ENCODE results near the gene HEG1. TPM values are rescaled to one million over a fixed set of nuclear protein-coding genes. Genes with fewer than 3 reads are reported as not detected.
A peak's percentile ranks its signal among the peaks of the same experiment; 100 is the strongest.

The HEG1 gene
- total RNA-seq, 4 donors from 2014 or later = 47.8 to 91.7 (median 76.8) TPM

DNA sequence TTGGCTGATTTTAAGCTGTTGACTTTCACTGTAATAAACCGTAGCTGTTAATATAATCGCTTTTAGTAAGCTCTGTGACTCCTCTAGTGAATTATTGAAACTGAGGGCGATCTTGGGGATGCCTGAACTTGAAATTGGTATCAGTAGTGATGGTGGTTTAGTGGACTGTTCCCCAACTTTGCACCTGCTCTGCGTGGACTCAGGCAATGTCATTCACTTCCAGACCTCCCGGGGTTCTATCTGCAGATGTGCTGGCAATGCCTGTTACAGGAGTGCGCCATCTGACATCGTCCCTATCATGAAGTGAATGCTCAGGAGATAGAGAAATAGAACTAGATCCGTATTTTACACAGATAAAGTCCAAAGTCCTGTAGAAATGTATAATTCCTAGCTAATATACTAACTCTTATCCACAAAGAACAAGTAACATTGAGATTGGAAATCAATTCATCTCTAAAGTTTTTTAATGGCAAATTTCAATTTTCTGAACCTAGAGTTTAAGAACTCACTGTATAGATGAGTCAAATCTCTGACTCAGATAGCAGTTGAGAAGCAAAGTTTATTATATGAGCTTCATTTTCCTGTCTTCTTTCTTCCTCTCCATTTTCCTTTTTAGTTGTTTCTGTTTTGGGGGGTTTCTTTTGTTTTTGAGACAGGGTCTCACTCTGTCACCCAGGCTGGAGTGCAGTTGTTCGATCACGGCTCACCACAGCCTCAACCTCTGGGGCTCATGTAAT is 51.8 kb downstream of the HEG1 start:
- peak overlapping the region; percentile 49 to 72 (median 63) for H3K27ac ChIP-seq (replicated peaks in 1 of 4)
- intact Hi-C loops (cut with DNase I) = loop anchor here (5.0 kb wide), 1 partner anchor 43 kb away; no protein-coding TSS in a partner anchor
- H3K4me3 ChIP-seq = no peak overlapping the region
- no peaks in the 10 kb centered on the region for H3K9me3 ChIP-seq
- TF ChIP-seq EP300 (IDR thresholded peaks at IDR 0.05) (no peak), POLR2AphosphoS5 (IDR thresholded peaks at IDR 0.05) (no peak), POLR2A (IDR thresholded peaks at IDR 0.05; ENCODE audit: low read depth) (no peak)
- TF ChIP-seq, protein P1, sequence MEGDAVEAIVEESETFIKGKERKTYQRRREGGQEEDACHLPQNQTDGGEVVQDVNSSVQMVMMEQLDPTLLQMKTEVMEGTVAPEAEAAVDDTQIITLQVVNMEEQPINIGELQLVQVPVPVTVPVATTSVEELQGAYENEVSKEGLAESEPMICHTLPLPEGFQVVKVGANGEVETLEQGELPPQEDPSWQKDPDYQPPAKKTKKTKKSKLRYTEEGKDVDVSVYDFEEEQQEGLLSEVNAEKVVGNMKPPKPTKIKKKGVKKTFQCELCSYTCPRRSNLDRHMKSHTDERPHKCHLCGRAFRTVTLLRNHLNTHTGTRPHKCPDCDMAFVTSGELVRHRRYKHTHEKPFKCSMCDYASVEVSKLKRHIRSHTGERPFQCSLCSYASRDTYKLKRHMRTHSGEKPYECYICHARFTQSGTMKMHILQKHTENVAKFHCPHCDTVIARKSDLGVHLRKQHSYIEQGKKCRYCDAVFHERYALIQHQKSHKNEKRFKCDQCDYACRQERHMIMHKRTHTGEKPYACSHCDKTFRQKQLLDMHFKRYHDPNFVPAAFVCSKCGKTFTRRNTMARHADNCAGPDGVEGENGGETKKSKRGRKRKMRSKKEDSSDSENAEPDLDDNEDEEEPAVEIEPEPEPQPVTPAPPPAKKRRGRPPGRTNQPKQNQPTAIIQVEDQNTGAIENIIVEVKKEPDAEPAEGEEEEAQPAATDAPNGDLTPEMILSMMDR (IDR thresholded peaks at IDR 0.05) = no peak
- peaks cover 29 to 98% (median 69%) of the 10 kb centered on the region in 4 donors for H3K36me3 ChIP-seq
- no peaks in the 10 kb centered on the region for H3K27me3 ChIP-seq
- 68% methylated on average over 10 of the region's 10 CpGs for WGBS
- H3K4me1 ChIP-seq = peaks cover 55 to 67% (median 61%) of the 10 kb centered on the region in 4 donors
- no peak for DNase-seq (ENCODE audit: extremely low spot score)

DNA sequence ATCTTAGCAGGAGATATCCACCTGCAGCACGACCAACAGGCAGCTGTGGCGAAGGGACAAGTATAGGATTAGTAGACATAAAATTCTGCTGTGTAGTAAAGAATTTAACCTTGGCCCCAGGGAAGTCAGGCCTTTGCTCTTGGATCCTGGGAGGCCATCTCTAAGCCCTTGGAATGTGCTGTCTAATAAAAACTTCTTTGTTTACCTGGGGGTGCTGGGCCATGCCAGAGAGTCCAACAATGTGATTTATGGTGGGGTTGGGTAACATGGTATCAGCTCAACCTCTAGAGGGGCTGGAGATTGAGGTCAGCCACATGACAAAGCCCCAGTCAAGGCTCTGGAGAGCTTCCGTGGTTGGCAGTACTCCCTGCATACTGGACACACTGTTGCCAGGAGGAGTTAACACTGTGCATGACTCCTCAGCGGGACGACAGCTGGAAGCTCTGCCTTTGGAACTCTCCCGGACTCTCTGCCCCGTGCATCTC is 52.4 kb downstream of the HEG1 start:
- Histone ChIP-seq H3K36me3 (peaks cover 26 to 98% (median 65%) of the 10 kb centered on the region in 4 donors), H3K27me3 (no peaks in the 10 kb centered on the region), H3K9me3 (no peaks in the 10 kb centered on the region), H3K4me1 (peaks cover 59 to 73% (median 67%) of the 10 kb centered on the region in 4 donors), H3K27ac (replicated peaks in 1 of 4) (peak overlapping the region; percentile 49 to 72 (median 63)), H3K4me3 (no peak overlapping the region)
- intact Hi-C loops (cut with DNase I) = loop anchor here (5.0 kb wide), 1 partner anchor 44 kb away; no protein-coding TSS in a partner anchor
- no peak for TF ChIP-seq POLR2A (IDR thresholded peaks at IDR 0.05; ENCODE audit: low read depth)
- TF ChIP-seq EP300 (IDR thresholded peaks at IDR 0.05) = no peak
- TF ChIP-seq, protein P1 (IDR thresholded peaks at IDR 0.05) = no peak
- TF ChIP-seq POLR2AphosphoS5 (IDR thresholded peaks at IDR 0.05) = peak; percentile 37 to 55
- DNase-seq (ENCODE audit: extremely low spot score) = no peak
- WGBS = 34% methylated on average over 7 of the region's 7 CpGs

DNA sequence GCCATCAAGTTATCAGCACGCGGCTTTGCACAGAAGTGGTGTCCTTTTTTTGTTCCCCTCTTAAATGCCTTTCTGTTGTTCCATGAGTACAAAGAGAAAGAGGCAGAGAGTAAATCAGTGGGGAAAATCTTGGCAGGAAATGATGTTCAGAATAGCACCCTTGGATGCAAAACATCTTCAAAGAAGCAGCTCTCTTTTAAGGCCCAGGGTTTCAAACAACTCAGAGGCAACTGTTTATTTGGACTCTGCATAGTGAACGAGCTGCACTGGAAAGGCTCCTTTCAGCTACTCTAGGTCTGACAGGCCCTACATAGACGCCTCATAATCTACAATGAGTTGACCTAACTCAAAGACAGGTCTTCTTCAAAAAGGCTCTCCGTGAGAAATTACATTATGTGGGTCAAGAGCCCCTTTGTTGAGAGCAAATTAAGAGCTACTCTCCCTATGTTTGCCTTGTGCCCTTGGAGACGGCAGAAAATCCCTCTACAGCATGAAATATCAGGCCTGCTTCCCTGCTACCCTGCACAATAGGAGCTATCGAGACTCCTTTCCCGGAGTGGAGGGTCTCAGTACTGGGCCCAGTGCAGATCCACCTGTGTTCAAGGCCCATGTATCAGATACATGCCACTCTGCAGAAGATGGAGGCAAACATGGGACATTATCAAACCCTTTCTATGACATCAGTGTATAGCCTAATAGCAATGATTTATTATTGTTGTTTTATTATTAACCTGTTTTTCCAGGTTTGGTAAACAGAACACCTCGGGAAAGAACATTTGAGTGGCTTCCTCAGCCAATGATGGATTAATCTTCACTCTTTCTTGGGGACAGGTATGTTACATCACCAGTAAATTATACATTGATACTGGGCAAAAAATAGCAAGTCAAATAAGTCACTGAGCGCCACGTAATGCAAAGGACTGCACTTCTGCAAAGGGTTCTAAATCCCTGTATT is 53.1 kb downstream of the HEG1 start:
- H3K27me3 ChIP-seq = no peaks in the 10 kb centered on the region
- TF ChIP-seq, protein P1 (IDR thresholded peaks at IDR 0.05) = no peak
- TF ChIP-seq POLR2A (IDR thresholded peaks at IDR 0.05; ENCODE audit: low read depth) (no peak), EP300 (IDR thresholded peaks at IDR 0.05) (no peak), POLR2AphosphoS5 (IDR thresholded peaks at IDR 0.05) (no peak)
- H3K27ac ChIP-seq (replicated peaks in 1 of 4) = peak overlapping the region; percentile 49 to 72 (median 63)
- intact Hi-C loops (cut with DNase I) = loop anchor here (5.0 kb wide), 1 partner anchor 45 kb away; no protein-coding TSS in a partner anchor
- H3K9me3 ChIP-seq = no peaks in the 10 kb centered on the region
- peaks cover 59 to 78% (median 68%) of the 10 kb centered on the region in 4 donors for H3K4me1 ChIP-seq
- 54% methylated on average over 11 of the region's 11 CpGs for WGBS
- DNase-seq (ENCODE audit: extremely low spot score) = no peak
- no peak overlapping the region for H3K4me3 ChIP-seq
- H3K36me3 ChIP-seq = peaks cover 24 to 98% (median 67%) of the 10 kb centered on the region in 4 donors

DNA sequence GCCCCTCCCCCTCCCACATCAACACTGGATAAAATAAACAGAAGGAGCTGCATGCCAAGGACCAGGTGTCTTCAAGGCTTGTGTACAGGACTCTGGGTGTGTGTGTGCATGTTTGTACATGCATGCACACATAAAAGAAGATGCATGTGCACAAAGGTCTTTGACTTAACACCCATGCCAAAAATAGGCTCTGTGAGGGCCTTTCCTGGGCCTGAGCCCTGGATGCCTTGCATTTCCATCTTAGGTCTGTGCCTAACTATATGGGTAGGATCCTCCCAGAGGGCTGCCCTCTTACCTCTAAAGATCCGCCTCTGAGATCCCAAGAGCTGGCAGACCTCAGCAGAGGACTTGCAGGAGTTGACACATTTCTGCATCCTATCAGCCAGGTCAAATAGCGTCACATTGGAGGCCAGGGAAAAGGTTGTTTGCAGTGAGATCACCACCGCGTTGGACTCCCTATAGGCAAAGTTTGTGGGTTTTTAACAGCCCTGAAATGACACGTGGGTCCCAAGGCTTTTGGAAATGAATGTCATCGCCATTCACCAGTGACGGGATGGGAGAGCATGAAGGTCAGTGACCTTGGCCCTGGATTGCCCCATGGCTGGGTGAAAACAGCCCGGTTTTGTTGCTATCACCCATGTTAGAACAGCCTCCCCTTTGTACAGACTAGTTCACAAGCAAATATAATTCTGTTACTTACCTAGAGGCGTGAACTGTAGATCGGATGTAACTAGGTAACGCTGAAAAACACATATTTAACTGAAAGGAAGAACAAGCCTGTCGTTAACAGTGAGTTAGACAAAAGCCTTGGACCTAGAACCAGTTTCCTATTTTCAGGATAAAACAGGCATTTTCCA is 54.0 kb downstream of the HEG1 start:
- 60% methylated on average over 9 of the region's 12 CpGs for WGBS
- Histone ChIP-seq H3K27me3 (no peaks in the 10 kb centered on the region), H3K4me3 (no peak overlapping the region), H3K9me3 (no peaks in the 10 kb centered on the region), H3K27ac (replicated peaks in 1 of 4) (peak overlapping the region; percentile 49 to 72 (median 63)), H3K4me1 (peaks cover 59 to 78% (median 68%) of the 10 kb centered on the region in 4 donors), H3K36me3 (peaks cover 32 to 100% (median 71%) of the 10 kb centered on the region in 4 donors)
- no peak for DNase-seq (ENCODE audit: extremely low spot score)
- intact Hi-C loops (cut with DNase I) = loop anchor here (5.0 kb wide), 1 partner anchor 46 kb away; no protein-coding TSS in a partner anchor
- TF ChIP-seq POLR2AphosphoS5 (IDR thresholded peaks at IDR 0.05) = no peak
- TF ChIP-seq, protein P1 (IDR thresholded peaks at IDR 0.05) = no peak
- no peak for TF ChIP-seq EP300 (IDR thresholded peaks at IDR 0.05)
